PFSK-1 (cell line): ENCODE results near the gene MYO1C.

Experiments
- FOXP2 ChIP-seq: optimal IDR thresholded peaks from 2 replicates; pipeline ENCODE3; 2011; ENCODE audit warnings: borderline replicate concordance, control low read depth, inconsistent platforms; ENCODE audit not compliant: insufficient read depth; ENCODE audit errors: extremely low read length, extremely low read depth
- POLR2AphosphoS5 ChIP-seq: IDR thresholded peaks from 2 replicates; pipeline ENCODE4 v1.6.1; 2012; ENCODE audit warnings: low read depth, mild to moderate bottlenecking, control low read depth, low read length, moderate library complexity
- SIN3A ChIP-seq: IDR thresholded peaks from 2 replicates; pipeline ENCODE4 v1.6.1; 2012; ENCODE audit warnings: mild to moderate bottlenecking, low read length, moderate library complexity, borderline replicate concordance; ENCODE audit not compliant: insufficient read depth
- TAF1 ChIP-seq: IDR thresholded peaks from 2 replicates; pipeline ENCODE4 v1.6.1; 2012; ENCODE audit warnings: low read length, control low read depth, borderline replicate concordance; ENCODE audit not compliant: insufficient read depth
- TF ChIP-seq, protein P1 (sequence below), 2 experiments: IDR thresholded peaks; 2 replicates each; pipeline versions ENCODE4 v1.6.1 to v1.8.0; 2011 to 2012; ENCODE audit warnings: low read depth in 2 of 2, low read length in 2 of 2, control low read depth in 1 of 2, inconsistent platforms in 1 of 2, mild to moderate bottlenecking in 1 of 2, moderate library complexity in 1 of 2; ENCODE audit not compliant: insufficient read depth in 1 of 2

- TF ChIP-seq POLR2AphosphoS5, result no peak
- TF ChIP-seq, protein P1, sequence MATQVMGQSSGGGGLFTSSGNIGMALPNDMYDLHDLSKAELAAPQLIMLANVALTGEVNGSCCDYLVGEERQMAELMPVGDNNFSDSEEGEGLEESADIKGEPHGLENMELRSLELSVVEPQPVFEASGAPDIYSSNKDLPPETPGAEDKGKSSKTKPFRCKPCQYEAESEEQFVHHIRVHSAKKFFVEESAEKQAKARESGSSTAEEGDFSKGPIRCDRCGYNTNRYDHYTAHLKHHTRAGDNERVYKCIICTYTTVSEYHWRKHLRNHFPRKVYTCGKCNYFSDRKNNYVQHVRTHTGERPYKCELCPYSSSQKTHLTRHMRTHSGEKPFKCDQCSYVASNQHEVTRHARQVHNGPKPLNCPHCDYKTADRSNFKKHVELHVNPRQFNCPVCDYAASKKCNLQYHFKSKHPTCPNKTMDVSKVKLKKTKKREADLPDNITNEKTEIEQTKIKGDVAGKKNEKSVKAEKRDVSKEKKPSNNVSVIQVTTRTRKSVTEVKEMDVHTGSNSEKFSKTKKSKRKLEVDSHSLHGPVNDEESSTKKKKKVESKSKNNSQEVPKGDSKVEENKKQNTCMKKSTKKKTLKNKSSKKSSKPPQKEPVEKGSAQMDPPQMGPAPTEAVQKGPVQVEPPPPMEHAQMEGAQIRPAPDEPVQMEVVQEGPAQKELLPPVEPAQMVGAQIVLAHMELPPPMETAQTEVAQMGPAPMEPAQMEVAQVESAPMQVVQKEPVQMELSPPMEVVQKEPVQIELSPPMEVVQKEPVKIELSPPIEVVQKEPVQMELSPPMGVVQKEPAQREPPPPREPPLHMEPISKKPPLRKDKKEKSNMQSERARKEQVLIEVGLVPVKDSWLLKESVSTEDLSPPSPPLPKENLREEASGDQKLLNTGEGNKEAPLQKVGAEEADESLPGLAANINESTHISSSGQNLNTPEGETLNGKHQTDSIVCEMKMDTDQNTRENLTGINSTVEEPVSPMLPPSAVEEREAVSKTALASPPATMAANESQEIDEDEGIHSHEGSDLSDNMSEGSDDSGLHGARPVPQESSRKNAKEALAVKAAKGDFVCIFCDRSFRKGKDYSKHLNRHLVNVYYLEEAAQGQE (IDR thresholded peaks at IDR 0.05; ENCODE audit: insufficient read depth in 1 of 2, low read depth in 2 of 2, low read length in 2 of 2), result no peak
- TF ChIP-seq TAF1, result no peak
- no peak for TF ChIP-seq SIN3A
- TF ChIP-seq FOXP2, result no peak
Measured at GRCh38 chr17:1473841-1474240, 18.6 kb downstream of the MYO1C start.
